ENCODE results near the gene OR2Z1. TPM values are rescaled to one million over a fixed set of nuclear protein-coding genes. Genes with fewer than 3 reads are reported as not detected.
"Not testable (repeated sequence)": the region's sequence is repeated elsewhere in the genome, so short reads cannot be mapped to it uniquely, and the experiment has no call there.

OR2Z1 gene
- total RNA-seq, 2 donors from 2014 or later: not detected

- DNase-seq: no peak
- no peaks in the 10 kb centered on the region for H3K9me3 ChIP-seq (ENCODE audit: control insufficient read depth, low read length, poor library complexity, severe bottlenecking)
- Mint-ChIP-seq H3K27me3 (peaks cover 17% of the 10 kb centered on the region), H3K27ac (peak overlapping the region; percentile 54), H3K36me3 (ENCODE audit: low read depth) (peaks cover 2% of the 10 kb centered on the region), H3K4me3 (no peak overlapping the region), H3K4me1 (peaks cover 32% of the 10 kb centered on the region)
- no peak for ATAC-seq
These were observed 25.9 kb upstream of the OR2Z1 start for GRCh38 chr19:8695501-8695900.

- Mint-ChIP-seq H3K36me3 (ENCODE audit: low read depth) (peaks cover 2% of the 10 kb centered on the region), H3K27me3 (peaks cover 13% of the 10 kb centered on the region), H3K4me1 (peaks cover 33% of the 10 kb centered on the region), H3K4me3 (peak overlapping the region; percentile 37), H3K27ac (peak overlapping the region; percentile 54)
- DNase-seq: no peak
- ATAC-seq: no peak
- no peaks in the 10 kb centered on the region for H3K9me3 ChIP-seq (ENCODE audit: control insufficient read depth, low read length, poor library complexity, severe bottlenecking)
These were observed 25.5 kb upstream of the OR2Z1 start for GRCh38 chr19:8695911-8696310.

GRCh38 chr19:8696993-8697392 lies 24.4 kb upstream of the OR2Z1 start:
- no peaks in the 10 kb centered on the region for H3K9me3 ChIP-seq (ENCODE audit: control insufficient read depth, low read length, poor library complexity, severe bottlenecking)
- peaks cover 33% of the 10 kb centered on the region for H3K4me1 Mint-ChIP-seq
- no peaks in the 10 kb centered on the region for H3K36me3 Mint-ChIP-seq (ENCODE audit: low read depth)
- H3K27me3 Mint-ChIP-seq: peaks cover 4% of the 10 kb centered on the region
- ATAC-seq: no peak
- DNase-seq: no peak
- no peak overlapping the region for H3K27ac Mint-ChIP-seq
- H3K4me3 Mint-ChIP-seq: no peak overlapping the region

GRCh38 chr19:8697671-8698432 lies 23.6 kb upstream of the OR2Z1 start:
- peaks cover 37% of the 10 kb centered on the region for H3K4me1 Mint-ChIP-seq
- no peaks in the 10 kb centered on the region for H3K27me3 Mint-ChIP-seq
- ATAC-seq (no peak), DNase-seq (no peak)
- H3K4me3 Mint-ChIP-seq: no peak overlapping the region
- H3K27ac Mint-ChIP-seq: no peak overlapping the region
- H3K9me3 ChIP-seq (ENCODE audit: control insufficient read depth, low read length, poor library complexity, severe bottlenecking): no peaks in the 10 kb centered on the region
- H3K36me3 Mint-ChIP-seq (ENCODE audit: low read depth): no peaks in the 10 kb centered on the region

- Mint-ChIP-seq H3K27ac (peak within 1 kb of the TSS; percentile 51), H3K36me3 (ENCODE audit: low read depth) (no peaks in the 10 kb centered on the region), H3K4me3 (no peak within 1 kb of the TSS), H3K27me3 (no peaks in the 10 kb centered on the region), H3K4me1 (peaks cover 41% of the 10 kb centered on the region)
- H3K9me3 ChIP-seq (ENCODE audit: control insufficient read depth, low read length, poor library complexity, severe bottlenecking): no peaks in the 10 kb centered on the region
- ATAC-seq (no peak), DNase-seq (no peak)
These were observed 22.9 kb upstream of the OR2Z1 start, which contains the start of gene ACTL9 for GRCh38 chr19:8698433-8699063. Gene ACTL9 (minus strand): TSS chr19:8698795. CDS start chr19:8698701, 94 bp downstream.

GRCh38 chr19:8699908-8700307 lies 21.5 kb upstream of the OR2Z1 start:
- Mint-ChIP-seq H3K4me1 (peaks cover 42% of the 10 kb centered on the region), H3K27ac (peak overlapping the region; percentile 51), H3K27me3 (no peaks in the 10 kb centered on the region)

GRCh38 chr19:8700956-8701355 lies 20.5 kb upstream of the OR2Z1 start:
- H3K9me3 ChIP-seq (ENCODE audit: control insufficient read depth, low read length, poor library complexity, severe bottlenecking): no peaks in the 10 kb centered on the region
- H3K4me1 Mint-ChIP-seq: peaks cover 44% of the 10 kb centered on the region
- H3K27ac Mint-ChIP-seq: no peak overlapping the region
- no peaks in the 10 kb centered on the region for H3K36me3 Mint-ChIP-seq (ENCODE audit: low read depth)
- DNase-seq: no peak
- peak overlapping the region; percentile 57 for H3K4me3 Mint-ChIP-seq
- no peak for ATAC-seq
- no peaks in the 10 kb centered on the region for H3K27me3 Mint-ChIP-seq

More at GRCh38 chr19:8699908-8700307, 21.5 kb upstream of the OR2Z1 start:
- ATAC-seq (no peak), DNase-seq (no peak)
- Mint-ChIP-seq H3K4me3 (peak overlapping the region; percentile 62), H3K36me3 (ENCODE audit: low read depth) (no peaks in the 10 kb centered on the region)
- no peaks in the 10 kb centered on the region for H3K9me3 ChIP-seq (ENCODE audit: control insufficient read depth, low read length, poor library complexity, severe bottlenecking)

GRCh38 chr19:8702350-8702749 lies 19.1 kb upstream of the OR2Z1 start:
- Mint-ChIP-seq H3K4me3 (peak overlapping the region; percentile 91), H3K4me1 (peaks cover 37% of the 10 kb centered on the region), H3K27me3 (no peaks in the 10 kb centered on the region), H3K27ac (peak overlapping the region; percentile 83), H3K36me3 (ENCODE audit: low read depth) (no peaks in the 10 kb centered on the region)
- DNase-seq (no peak), ATAC-seq (peak; percentile 87)
- H3K9me3 ChIP-seq (ENCODE audit: control insufficient read depth, low read length, poor library complexity, severe bottlenecking): no peaks in the 10 kb centered on the region

GRCh38 chr19:8703223-8703622 lies 18.2 kb upstream of the OR2Z1 start:
- H3K27ac Mint-ChIP-seq: peak overlapping the region; percentile 83
- ATAC-seq (no peak), DNase-seq (no peak)
- no peaks in the 10 kb centered on the region for H3K27me3 Mint-ChIP-seq
- no peak overlapping the region for H3K4me3 Mint-ChIP-seq
- no peaks in the 10 kb centered on the region for H3K36me3 Mint-ChIP-seq (ENCODE audit: low read depth)
- no peaks in the 10 kb centered on the region for H3K9me3 ChIP-seq (ENCODE audit: control insufficient read depth, low read length, poor library complexity, severe bottlenecking)
- H3K4me1 Mint-ChIP-seq: peaks cover 37% of the 10 kb centered on the region

- H3K27me3 Mint-ChIP-seq; DNase-seq; H3K9me3 ChIP-seq (ENCODE audit: control insufficient read depth, low read length, poor library complexity, severe bottlenecking); H3K36me3 Mint-ChIP-seq (ENCODE audit: low read depth): not testable (repeated sequence)
- peaks cover 41% of the 10 kb centered on the region for H3K4me1 Mint-ChIP-seq
- peak; percentile 34 for ATAC-seq
- peak overlapping the region; percentile 92 for H3K27ac Mint-ChIP-seq
- H3K4me3 Mint-ChIP-seq: peak overlapping the region; percentile 59
These were observed 16.1 kb upstream of the OR2Z1 start for GRCh38 chr19:8705304-8705703.

- peak; percentile 21 for ATAC-seq
- peak overlapping the region; percentile 92 for H3K27ac Mint-ChIP-seq
- no peaks in the 10 kb centered on the region for H3K9me3 ChIP-seq (ENCODE audit: control insufficient read depth, low read length, poor library complexity, severe bottlenecking)
These were observed 15.7 kb upstream of the OR2Z1 start for GRCh38 chr19:8705742-8706141.

GRCh38 chr19:8710337-8710736 lies 11.1 kb upstream of the OR2Z1 start:
- H3K9me3 ChIP-seq (ENCODE audit: control insufficient read depth, low read length, poor library complexity, severe bottlenecking); H3K4me3 Mint-ChIP-seq; DNase-seq; ATAC-seq; H3K27ac Mint-ChIP-seq; H3K36me3 Mint-ChIP-seq (ENCODE audit: low read depth); H3K27me3 Mint-ChIP-seq: not testable (repeated sequence)
- H3K4me1 Mint-ChIP-seq: peaks cover 15% of the 10 kb centered on the region

More at GRCh38 chr19:8705742-8706141, 15.7 kb upstream of the OR2Z1 start:
- peak overlapping the region; percentile 59 for H3K4me3 Mint-ChIP-seq
- no peaks in the 10 kb centered on the region for H3K36me3 Mint-ChIP-seq (ENCODE audit: low read depth)
- DNase-seq: no peak
- H3K4me1 Mint-ChIP-seq: peaks cover 41% of the 10 kb centered on the region
- no peaks in the 10 kb centered on the region for H3K27me3 Mint-ChIP-seq

GRCh38 chr19:8722032-8722431 lies 598 bp downstream of the OR2Z1 start:
- H3K9me3 ChIP-seq (ENCODE audit: control insufficient read depth, low read length, poor library complexity, severe bottlenecking): no peaks in the 10 kb centered on the region
- Mint-ChIP-seq H3K27me3 (peaks cover 21% of the 10 kb centered on the region), H3K4me1 (peaks cover 4% of the 10 kb centered on the region), H3K4me3 (no peak overlapping the region), H3K27ac (no peak overlapping the region), H3K36me3 (ENCODE audit: low read depth) (peaks cover 5% of the 10 kb centered on the region)
- ATAC-seq (no peak), DNase-seq (no peak)
